CD4-positive, alpha-beta T cell treated with Interleukin-6 for 4 hours (primary cell): ENCODE measurements around the gene SPNS2.

Source experiments
- DNase-seq: peaks from one replicate; pipeline ENCODE4 v3.0.0-alpha.2; 2020; ENCODE audit warnings: mixed read lengths

The SPNS2 gene

GRCh38 chr17:4480929-4481898, 17.5 kb upstream of the SPNS2 start:
- peak; percentile 55 for DNase-seq

- DNase-seq, result no peak
Measured at GRCh38 chr17:4482338-4483011, 16.2 kb upstream of the SPNS2 start.

GRCh38 chr17:4483012-4483840, 15.5 kb upstream of the SPNS2 start:
- DNase-seq, result no peak

GRCh38 chr17:4485676-4486646, 12.7 kb upstream of the SPNS2 start:
- DNase-seq, result peak; percentile 81

- no peak for DNase-seq
Measured at GRCh38 chr17:4487296-4487695, 11.4 kb upstream of the SPNS2 start.

- DNase-seq, result no peak
Measured at GRCh38 chr17:4487820-4488716, 10.6 kb upstream of the SPNS2 start.

- DNase-seq, result no peak
Measured at GRCh38 chr17:4488989-4489595, 9.6 kb upstream of the SPNS2 start.

- DNase-seq, result no peak
Measured at GRCh38 chr17:4490109-4490591, 8.5 kb upstream of the SPNS2 start.

- no peak for DNase-seq
Measured at GRCh38 chr17:4490637-4491061, 8.0 kb upstream of the SPNS2 start.

- DNase-seq, result peak; percentile 35
Measured at GRCh38 chr17:4492721-4493561, 5.7 kb upstream of the SPNS2 start.

GRCh38 chr17:4497101-4497824, 1.4 kb upstream of the SPNS2 start:
- no peak for DNase-seq

GRCh38 chr17:4499431-4500190, 930 bp downstream of the SPNS2 start:
- DNase-seq, result peak; percentile 41

GRCh38 chr17:4500191-4500571, 1.5 kb downstream of the SPNS2 start:
- DNase-seq, result no peak

- DNase-seq, result no peak
Measured at GRCh38 chr17:4501295-4501949, 2.7 kb downstream of the SPNS2 start.

GRCh38 chr17:4502466-4503154, 3.9 kb downstream of the SPNS2 start:
- no peak for DNase-seq

GRCh38 chr17:4503283-4504025, 4.8 kb downstream of the SPNS2 start:
- no peak for DNase-seq
